HG02623 (cell line): ENCODE measurements around the gene TTLL4.
"Not testable (repeated sequence)": the region's sequence is repeated elsewhere in the genome, so short reads cannot be mapped to it uniquely, and the experiment has no call there.

ENCODE experiments used
- ATAC-seq: cut with Tn5 transposase; IDR thresholded peaks from one replicate; pipeline ENCODE4 v1.9.1; 2021; ENCODE audit warnings: moderate library complexity; ENCODE audit not compliant: unreplicated experiment

The TTLL4 gene

DNA sequence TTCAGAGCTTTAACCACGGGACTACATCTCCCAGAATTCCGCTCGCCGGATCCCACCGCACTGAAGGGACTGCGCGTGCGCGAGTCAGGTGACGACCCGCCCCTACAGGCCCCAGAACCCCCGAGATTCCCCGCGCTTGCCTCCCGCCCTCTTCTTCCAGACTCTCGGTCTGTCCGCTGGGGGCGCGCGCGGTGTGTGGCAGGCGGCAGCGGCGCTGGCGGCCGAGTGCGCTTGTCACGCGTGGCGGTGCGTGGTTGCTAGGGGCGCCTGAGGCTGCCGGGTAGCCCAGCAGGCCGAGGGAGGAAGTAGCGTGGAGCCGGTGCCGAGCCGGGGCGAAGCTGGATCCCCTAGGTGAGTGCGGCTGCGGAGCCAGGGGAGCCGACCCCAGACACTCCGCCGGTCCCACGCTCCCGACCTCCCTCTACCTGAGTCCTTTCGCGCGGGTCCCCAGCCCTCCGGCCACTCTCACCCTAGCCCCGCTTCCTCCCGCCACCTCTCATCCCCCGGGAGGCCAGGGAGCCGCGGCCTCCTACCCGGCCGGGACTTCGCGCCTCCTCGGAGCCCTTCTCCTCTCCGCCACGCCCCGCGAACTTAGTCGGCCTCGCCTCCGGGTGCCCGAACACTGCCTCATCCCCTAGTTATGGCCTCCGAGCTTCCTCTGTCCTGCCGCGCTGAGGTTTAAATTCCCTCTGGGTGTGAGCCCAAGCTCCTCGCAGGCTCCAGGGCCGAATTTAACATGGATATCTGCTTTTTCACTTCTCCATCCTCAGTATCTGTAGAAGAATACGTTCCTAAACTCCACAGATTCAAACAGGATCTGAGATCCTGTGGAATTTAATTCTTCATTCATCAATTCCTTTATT, at the start of gene TTLL4:
TTLL4 (plus strand) TSS at position 149 of the 863 bp plus-strand sequence. CDS start 26,842 bp downstream, outside the sequence.
- ATAC-seq = peak; percentile 92

GRCh38 chr2:218662377-218662776, 48.3 kb upstream of the TTLL4 start:
- no peak for ATAC-seq

GRCh38 chr2:218662827-218663226, 47.8 kb upstream of the TTLL4 start:
- ATAC-seq = no peak

DNA sequence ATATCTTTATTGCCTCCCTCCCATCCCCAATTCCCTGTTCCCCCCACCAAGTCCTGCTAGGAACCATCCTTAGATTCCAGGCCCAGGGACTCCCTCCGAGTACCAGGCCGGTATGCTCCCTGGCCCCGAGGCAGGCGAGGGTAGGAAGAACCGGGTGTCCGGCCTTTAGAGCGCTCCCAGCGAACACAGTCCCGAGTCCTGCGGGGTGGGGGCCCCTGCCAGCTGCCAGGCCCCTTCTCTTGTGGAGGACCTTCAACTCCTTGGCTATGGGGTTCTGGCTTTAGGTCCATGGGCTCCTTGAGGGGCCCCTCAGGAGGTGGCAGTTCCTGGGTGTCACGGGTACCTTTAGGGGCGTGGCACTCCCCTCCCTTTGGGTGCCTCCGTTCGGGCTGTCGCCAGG, 46.7 kb upstream of the TTLL4 start:
- no peak for ATAC-seq

- no peak for ATAC-seq
These were observed 46.0 kb upstream of the TTLL4 start for GRCh38 chr2:218664653-218665052.

- ATAC-seq = no peak
These were observed 39.5 kb upstream of the TTLL4 start for GRCh38 chr2:218671097-218671653.

DNA sequence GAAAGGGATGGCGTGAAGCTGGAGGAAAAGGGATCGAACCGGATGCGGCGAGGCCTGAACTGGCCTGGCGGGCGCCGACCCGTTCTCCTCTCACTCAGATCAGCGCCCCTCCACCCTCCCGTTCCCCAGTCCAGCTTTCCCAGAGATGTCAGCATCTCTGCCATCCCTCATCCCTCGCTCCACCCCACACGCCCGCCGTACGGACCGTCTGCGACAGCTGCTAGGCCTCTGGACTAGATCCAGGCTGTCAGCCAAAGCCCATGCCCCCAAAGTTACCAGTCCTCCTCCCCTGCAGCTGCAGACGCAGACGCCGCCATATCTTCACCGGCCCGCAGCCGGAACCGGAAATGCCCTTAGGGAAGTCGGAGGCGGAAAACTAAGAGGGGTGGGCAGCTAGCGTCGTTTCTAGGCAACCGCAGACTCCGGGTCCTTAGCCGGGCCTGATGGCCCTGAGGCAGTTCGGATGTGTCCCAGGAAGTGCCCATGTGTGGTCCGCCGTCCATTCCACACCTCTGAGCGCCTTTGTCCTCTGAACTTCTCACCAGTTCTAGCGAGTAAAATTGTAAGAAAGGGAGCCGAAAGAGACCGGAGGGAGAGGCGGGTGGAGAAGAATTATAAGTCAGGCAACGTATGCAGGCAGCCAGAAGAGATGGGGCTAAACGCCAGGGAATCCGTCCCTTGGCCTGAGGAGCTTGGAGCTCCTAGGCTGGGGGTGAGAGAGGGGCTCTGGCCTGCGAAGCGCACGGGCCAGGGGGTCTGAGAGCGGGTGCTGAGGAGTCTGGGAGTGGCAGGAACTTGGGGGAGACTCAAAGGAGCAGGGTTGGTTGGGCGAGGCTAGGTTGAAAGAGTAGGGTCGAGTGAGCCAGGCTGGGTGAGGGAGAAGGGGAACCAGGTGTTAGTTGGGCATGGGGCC, 38.7 kb upstream of the TTLL4 start, which contains the start of the genes RNF25 and STK36:
RNF25 (minus strand) TSS at position 349 of the 913 bp plus-strand sequence; CDS start at position 317, 32 bp downstream.
STK36 (plus strand) TSS at position 433 of the 913 bp plus-strand sequence. CDS start 744 bp downstream, outside the sequence.
- ATAC-seq = peak; percentile 98

DNA sequence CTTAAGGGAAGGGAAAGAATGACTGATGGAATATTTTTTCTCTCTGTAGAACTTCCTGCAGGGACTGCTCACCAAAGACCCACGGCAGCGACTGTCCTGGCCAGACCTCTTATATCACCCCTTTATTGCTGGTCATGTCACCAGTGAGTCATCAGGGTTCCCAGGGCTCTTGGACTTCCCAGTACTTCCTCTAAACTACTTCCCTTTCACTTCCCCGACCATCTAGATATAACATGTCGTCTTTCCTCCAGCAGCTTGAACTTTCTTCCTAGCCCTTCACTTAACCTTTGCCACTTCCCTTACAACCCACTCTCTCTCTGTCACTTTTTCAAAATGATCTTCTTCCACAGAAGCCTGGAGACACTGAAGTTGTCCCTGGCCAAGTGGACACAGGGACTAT, 31.5 kb upstream of the TTLL4 start:
- no peak for ATAC-seq

- ATAC-seq = no peak
These were observed 30.6 kb upstream of the TTLL4 start for GRCh38 chr2:218680061-218680460.

- ATAC-seq = not testable (repeated sequence)
These were observed 23.1 kb upstream of the TTLL4 start for GRCh38 chr2:218687400-218688060.

DNA sequence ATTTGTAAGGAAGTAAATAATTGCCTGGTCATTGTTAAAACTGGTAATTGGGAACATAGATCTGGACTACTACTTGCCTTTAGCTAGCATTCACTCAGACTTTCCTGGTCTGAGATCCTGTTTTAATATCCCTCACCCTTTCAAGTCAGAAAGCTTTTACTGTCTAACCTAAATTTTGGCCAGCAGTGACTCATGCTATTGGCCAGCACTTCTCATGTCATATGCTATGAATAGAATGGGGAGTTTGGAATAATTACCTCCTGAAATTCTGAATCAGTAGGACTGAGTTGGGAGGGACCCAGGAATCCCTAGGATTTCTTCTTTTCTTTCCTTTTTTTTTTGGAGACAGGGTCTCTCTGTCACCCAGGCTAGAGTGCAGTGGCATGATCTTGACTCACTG, 19.4 kb upstream of the TTLL4 start:
- ATAC-seq = no peak

DNA sequence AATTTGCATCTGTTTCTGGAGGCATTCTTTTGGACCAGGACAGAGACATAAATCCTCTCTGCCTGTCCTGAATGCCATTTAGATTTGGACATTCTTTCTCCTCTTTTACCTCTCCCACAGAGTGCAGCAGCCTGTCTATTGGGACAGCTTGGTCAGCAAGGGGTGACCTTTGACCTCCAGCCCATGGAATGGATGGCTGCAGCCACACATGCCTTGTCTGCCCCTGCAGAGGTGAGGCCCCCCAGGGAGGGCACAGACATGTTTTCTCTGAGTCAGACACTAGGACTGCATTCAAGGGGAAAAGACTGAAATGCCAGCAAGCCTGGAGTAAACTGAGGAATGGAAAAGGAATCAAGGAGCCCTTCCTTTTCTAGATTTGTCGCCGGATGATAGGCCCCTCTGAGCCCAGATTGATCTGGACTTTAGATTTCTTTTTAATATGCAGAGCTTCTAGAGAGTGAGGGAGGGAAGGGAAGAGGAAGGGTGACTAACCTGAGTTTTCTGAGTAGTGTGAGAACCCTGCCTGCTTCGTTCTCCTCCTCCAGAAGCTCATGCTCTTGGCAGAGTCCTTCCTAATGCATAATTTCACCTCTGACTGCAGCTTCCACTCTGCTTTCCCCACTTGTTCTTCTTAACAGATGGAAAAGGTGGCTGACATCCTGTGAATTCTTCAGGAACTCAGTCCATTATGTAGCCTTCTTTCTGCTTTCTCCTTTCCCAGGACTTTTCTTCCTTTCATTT, 16.1 kb upstream of the TTLL4 start:
- ATAC-seq = no peak

DNA sequence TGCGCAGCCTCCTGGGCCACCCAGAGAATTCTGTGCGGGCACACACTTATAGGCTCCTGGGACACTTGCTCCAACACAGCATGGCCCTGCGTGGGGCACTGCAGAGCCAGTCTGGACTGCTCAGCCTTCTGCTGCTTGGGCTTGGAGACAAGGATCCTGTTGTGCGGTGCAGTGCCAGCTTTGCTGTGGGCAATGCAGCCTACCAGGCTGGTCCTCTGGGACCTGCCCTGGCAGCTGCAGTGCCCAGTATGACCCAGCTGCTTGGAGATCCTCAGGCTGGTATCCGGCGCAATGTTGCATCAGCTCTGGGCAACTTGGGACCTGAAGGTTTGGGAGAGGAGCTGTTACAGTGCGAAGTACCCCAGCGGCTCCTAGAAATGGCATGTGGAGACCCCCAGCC, 11.8 kb upstream of the TTLL4 start:
- no peak for ATAC-seq

DNA sequence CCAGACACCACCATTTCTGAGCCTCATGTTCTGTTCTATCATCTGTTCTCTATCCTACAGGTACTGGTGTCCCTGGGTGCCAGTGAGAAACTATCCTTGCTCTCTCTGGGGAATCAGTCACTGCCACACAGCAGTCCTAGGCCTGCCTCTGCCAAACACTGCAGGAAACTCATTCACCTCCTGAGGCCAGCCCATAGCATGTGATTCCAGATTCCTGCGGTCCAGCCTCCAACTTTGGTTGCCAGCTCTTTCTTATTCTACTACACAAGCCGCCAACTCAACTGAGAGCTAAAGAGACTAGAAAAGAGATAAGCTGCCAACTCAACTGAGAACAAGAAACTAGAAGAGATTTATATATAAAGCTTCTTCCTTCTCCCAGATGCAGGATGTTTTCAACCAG, 8.8 kb upstream of the TTLL4 start:
- ATAC-seq = no peak

- no peak for ATAC-seq
These were observed 7.3 kb upstream of the TTLL4 start for GRCh38 chr2:218703341-218703740.

- ATAC-seq = no peak
These were observed 2.5 kb upstream of the TTLL4 start for GRCh38 chr2:218708086-218708485.

GRCh38 chr2:218709908-218710307, 727 bp upstream of the TTLL4 start:
- ATAC-seq = no peak

DNA sequence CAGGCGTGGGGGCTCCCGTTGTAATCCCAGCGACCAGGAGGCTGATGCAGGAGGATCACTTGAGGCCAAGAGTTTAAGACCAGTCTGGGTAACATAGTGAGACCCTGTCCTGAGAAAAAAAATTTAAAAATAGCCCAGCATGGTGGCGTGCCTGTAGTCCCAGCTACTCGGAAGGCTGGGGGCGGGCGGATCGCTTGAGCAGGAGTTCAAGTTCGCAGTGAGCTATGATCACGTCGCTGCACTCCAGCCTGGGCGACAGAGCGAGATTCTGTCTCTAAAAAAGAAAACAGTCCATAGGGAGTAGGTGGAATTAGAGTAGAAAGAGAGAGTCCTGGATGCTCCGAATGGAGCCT, 325 bp upstream of the TTLL4 start:
- ATAC-seq = no peak

DNA sequence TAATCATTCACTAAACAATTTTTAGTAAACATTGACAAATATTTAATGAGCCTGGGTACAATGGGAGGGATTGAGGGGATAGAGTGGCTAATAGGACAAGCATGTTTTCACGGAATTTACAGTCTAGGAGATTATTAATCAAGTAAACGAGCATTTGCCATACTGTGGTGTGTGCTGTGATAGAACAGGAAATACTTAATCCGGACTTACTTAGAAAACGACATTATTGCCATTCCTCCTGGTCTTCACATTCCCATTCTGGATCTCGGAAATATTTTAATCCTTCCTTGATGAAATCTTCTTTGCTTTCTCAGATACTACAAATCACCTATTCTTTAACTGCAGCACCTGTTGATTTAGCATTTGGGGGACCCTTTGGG, 905 bp downstream of the TTLL4 start:
- no peak for ATAC-seq

- ATAC-seq = no peak
These were observed 3.3 kb downstream of the TTLL4 start for GRCh38 chr2:218713922-218714321.
